Stimulated activated naive CD8-positive, alpha-beta T cell treated with anti-CD3 and anti-CD28 coated beads, Interleukin-15, Interleukin-2, amounts not matched to agents 100 ng/mL and 50 ng/mL, for 24 hours (primary cell): ENCODE results near the gene RERE.
"Not testable (repeated sequence)": the region's sequence is repeated elsewhere in the genome, so short reads cannot be mapped to it uniquely, and the experiment has no call there.

Experiments used
- H3K27ac Mint-ChIP-seq: one replicate; pipeline ENCODE4 v1.8.0; 2021; ENCODE audit warnings: mild to moderate bottlenecking, mixed read lengths
- H3K27me3 Mint-ChIP-seq: one replicate; pipeline ENCODE4 v1.8.0; 2021; ENCODE audit warnings: mixed read lengths
- H3K36me3 Mint-ChIP-seq: one replicate; pipeline ENCODE4 v1.8.0; 2021; ENCODE audit warnings: low read depth, mixed read lengths
- H3K4me1 Mint-ChIP-seq: one replicate; pipeline ENCODE4 v1.8.0; 2021; ENCODE audit warnings: low read depth, mixed read lengths
- H3K4me3 Mint-ChIP-seq: one replicate; pipeline ENCODE4 v1.8.0; 2021; ENCODE audit warnings: mild to moderate bottlenecking, mixed read lengths
- H3K9me3 Mint-ChIP-seq: one replicate; pipeline ENCODE4 v1.8.0; 2021; ENCODE audit warnings: mixed read lengths

The RERE gene

DNA sequence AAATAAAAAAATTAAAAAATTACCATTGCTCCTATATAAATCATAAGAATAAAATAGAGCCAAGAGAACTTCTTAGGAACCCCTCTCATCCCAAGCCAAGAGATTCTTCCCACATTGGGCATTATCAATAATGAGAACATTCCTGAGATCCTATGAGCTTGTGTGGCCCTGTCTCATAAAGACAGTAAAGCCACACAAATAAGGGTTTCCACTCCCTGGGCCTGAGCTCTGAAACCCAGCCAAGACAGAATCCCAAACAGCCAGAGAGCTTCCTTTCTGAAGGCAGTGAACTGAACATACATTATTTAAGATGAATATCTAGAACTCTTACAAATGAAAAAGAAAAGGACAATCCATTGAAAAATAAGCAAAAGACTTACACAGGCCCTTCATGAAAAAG, 431.2 kb downstream of the RERE start:
- Mint-ChIP-seq H3K4me1 (peaks cover 69% of the 10 kb centered on the region), H3K27me3 (no peaks in the 10 kb centered on the region), H3K9me3 (no peaks in the 10 kb centered on the region), H3K27ac (no peak overlapping the region), H3K36me3 (peaks cover 39% of the 10 kb centered on the region), H3K4me3 (no peak overlapping the region)

DNA sequence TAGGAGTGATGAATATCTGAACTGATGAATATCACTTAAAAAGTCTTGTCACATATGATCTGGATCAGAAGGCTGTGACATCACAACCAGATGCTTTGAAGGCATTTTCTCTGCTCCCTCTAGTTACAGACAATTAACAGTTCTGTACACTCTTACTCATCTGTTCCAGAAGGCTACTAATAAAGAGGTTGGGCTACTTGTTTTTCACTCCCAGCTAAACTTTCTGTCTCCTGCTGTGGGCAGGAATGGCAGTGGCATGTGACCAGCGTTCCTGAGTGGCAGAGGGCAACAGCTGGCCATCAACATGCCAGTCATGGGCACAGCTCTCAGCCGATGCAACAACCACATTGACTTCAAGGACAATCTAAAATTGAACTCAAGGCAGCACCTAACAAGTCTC, 432.9 kb downstream of the RERE start:
- Mint-ChIP-seq H3K4me3 (no peak overlapping the region), H3K36me3 (peaks cover 33% of the 10 kb centered on the region), H3K27ac (no peak overlapping the region), H3K9me3 (no peaks in the 10 kb centered on the region), H3K4me1 (peaks cover 67% of the 10 kb centered on the region), H3K27me3 (no peaks in the 10 kb centered on the region)

GRCh38 chr1:8384088-8384487, 433.4 kb downstream of the RERE start:
- Mint-ChIP-seq H3K4me3 (no peak overlapping the region), H3K4me1 (peaks cover 70% of the 10 kb centered on the region), H3K9me3 (no peaks in the 10 kb centered on the region), H3K27ac (no peak overlapping the region), H3K27me3 (no peaks in the 10 kb centered on the region), H3K36me3 (peaks cover 32% of the 10 kb centered on the region)

DNA sequence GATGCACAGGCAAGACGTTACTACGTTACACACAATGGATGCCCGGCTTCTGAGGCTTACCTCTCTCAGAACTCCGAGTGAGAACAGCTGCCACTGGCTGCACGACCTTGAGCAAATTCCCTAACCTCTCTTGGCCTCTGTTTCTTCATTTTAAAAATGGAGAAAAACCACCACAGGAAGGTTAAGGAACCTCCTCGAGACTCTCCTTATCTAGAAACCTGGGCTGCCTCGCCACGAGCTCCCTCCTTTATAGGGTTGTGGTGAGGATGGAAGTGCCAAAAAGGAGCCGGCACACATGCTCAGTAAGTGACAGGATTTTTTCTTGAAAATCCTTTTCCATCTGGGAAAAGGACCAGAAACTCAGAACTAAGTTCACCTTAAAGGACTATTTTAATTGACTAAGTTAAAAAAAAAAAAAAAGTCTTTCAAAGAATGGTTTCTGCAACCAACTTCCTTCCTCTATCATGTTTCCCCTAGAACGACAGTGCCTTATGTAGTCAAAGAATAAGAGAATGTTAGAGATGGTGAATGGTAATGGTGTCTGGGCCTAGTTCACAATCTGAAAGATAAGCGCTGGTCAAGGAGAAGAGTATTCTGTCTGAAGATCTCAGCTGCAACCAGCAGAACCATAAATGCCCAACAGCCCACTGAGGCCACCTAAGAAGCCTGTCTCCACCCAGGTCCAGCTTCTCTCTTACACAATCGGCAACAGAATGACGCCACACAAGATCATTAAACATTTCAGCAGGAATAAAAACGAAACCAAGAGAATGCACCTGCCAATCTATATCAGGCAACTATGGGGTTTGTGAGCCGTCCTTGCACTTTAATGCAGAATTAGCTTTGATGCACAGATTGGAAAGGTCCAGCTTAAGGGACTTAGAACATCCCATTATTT, 434.6 kb downstream of the RERE start:
- peak overlapping the region; percentile 30 for H3K4me3 Mint-ChIP-seq
- peak overlapping the region; percentile 64 for H3K27ac Mint-ChIP-seq
- H3K27me3 Mint-ChIP-seq: no peaks in the 10 kb centered on the region
- peaks cover 28% of the 10 kb centered on the region for H3K36me3 Mint-ChIP-seq
- peaks cover 71% of the 10 kb centered on the region for H3K4me1 Mint-ChIP-seq
- H3K9me3 Mint-ChIP-seq: no peaks in the 10 kb centered on the region

GRCh38 chr1:8382051-8382505, 435.4 kb downstream of the RERE start:
- Mint-ChIP-seq H3K9me3 (no peaks in the 10 kb centered on the region), H3K4me1 (peaks cover 76% of the 10 kb centered on the region), H3K36me3 (peaks cover 34% of the 10 kb centered on the region), H3K27ac (no peak overlapping the region), H3K27me3 (no peaks in the 10 kb centered on the region), H3K4me3 (no peak overlapping the region)

GRCh38 chr1:8381618-8382017, 435.8 kb downstream of the RERE start:
- Mint-ChIP-seq H3K9me3 (no peaks in the 10 kb centered on the region), H3K4me1 (peaks cover 71% of the 10 kb centered on the region), H3K4me3 (no peak overlapping the region), H3K27ac (no peak overlapping the region), H3K36me3 (peaks cover 33% of the 10 kb centered on the region), H3K27me3 (no peaks in the 10 kb centered on the region)

DNA sequence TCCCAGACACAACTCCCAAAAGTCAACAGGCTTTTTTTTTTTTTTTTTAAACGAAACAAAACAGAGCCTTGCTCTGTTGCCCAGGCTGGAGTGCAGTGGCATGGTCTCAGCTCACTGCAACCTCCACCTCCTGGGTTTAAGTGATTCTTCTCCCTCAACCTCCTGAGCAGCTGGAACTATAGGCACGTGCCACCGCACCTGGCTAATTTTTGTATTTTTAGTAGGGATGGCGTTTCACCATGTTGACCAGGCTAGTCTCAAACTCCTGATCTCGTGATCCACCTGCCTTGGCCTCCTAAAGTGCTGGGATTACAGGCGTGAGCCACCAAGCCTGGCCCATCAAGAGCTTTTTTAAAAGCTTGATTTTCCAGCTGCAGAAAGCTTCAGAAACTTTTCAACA, 437.1 kb downstream of the RERE start:
- peaks cover 27% of the 10 kb centered on the region for H3K36me3 Mint-ChIP-seq
- not testable (repeated sequence) for H3K27me3 Mint-ChIP-seq, H3K4me3 Mint-ChIP-seq, H3K9me3 Mint-ChIP-seq
- H3K27ac Mint-ChIP-seq: peak overlapping the region; percentile 21
- H3K4me1 Mint-ChIP-seq: peaks cover 68% of the 10 kb centered on the region

DNA sequence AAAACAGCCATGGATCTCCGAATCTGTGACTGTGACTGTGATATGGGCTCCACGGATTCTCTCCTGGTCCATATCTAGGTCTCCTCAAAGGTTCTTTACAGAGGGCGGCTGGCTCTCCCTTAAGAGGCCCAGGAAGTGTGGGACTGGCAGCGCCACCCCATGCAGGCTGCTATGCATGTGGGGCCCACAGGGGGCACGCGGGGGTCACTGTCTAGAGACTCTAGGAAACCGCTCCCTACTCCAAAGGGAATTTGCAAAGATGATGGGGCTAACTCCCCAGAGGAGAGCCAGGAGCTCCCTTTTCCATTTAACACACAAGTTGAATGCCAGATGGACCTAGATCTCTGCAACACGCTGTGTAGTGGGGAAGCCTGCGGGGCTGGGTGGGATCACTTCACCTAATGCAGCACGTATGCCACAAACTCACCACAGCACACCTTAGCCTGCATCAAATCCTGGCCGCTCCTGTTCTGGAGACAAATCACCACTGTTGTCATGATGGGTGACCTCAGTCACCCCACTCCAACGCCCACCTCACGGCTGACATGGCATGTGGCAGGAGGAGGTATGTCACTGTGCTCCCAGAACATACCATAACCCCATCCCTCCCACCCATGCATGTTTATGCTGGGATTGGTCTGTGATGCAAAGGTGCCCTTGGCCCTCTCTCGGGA, 437.8 kb downstream of the RERE start:
- Mint-ChIP-seq H3K4me3 (no peak overlapping the region), H3K27me3 (no peaks in the 10 kb centered on the region), H3K4me1 (peaks cover 66% of the 10 kb centered on the region), H3K36me3 (peaks cover 24% of the 10 kb centered on the region), H3K27ac (no peak overlapping the region), H3K9me3 (no peaks in the 10 kb centered on the region)

GRCh38 chr1:8378981-8379470, 438.4 kb downstream of the RERE start:
- Mint-ChIP-seq H3K4me1 (peaks cover 64% of the 10 kb centered on the region), H3K27me3 (no peaks in the 10 kb centered on the region), H3K4me3 (no peak overlapping the region), H3K36me3 (peaks cover 22% of the 10 kb centered on the region), H3K27ac (no peak overlapping the region), H3K9me3 (no peaks in the 10 kb centered on the region)

GRCh38 chr1:8378178-8378577, 439.3 kb downstream of the RERE start:
- Mint-ChIP-seq H3K4me1 (peaks cover 58% of the 10 kb centered on the region), H3K4me3 (no peak overlapping the region), H3K36me3 (peaks cover 20% of the 10 kb centered on the region), H3K27me3 (no peaks in the 10 kb centered on the region), H3K27ac (no peak overlapping the region), H3K9me3 (no peaks in the 10 kb centered on the region)

DNA sequence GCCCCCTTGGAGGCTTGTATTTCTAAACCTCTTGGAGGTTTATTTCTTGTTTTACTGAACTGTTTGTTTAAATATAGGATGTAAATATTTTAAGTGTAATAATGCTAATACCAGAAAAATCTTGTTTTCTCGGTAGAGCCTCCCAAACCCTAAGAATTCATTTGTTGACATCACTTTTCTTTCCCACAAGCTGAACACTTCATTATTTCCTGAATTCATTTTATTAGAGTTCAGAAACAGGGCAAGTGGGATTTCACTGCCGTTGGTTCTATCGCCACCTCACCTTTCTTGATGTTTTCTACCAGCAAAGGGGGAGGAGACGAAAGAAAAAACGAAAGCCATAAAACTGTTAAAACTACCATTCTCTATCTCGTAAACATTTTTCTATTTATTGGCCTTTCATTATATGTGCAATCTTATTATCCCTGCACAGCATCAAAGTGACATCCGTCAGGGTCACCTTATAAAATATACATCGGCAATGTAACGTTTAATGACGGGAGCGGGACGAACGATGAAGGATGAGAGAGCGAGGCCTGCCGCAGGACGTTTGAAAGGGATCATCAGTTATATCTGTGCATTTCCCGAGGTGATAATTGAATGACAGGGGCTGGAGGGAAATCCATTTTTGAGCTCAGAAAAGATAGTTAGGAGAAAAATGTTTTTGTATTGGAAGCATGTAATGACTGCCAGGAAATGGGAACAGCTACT, 440.0 kb downstream of the RERE start:
- peaks cover 53% of the 10 kb centered on the region for H3K4me1 Mint-ChIP-seq
- H3K36me3 Mint-ChIP-seq: peaks cover 16% of the 10 kb centered on the region
- H3K27ac Mint-ChIP-seq: no peak overlapping the region
- H3K27me3 Mint-ChIP-seq: no peaks in the 10 kb centered on the region
- no peak overlapping the region for H3K4me3 Mint-ChIP-seq
- no peaks in the 10 kb centered on the region for H3K9me3 Mint-ChIP-seq

GRCh38 chr1:8376358-8376840, 441.0 kb downstream of the RERE start:
- Mint-ChIP-seq H3K27me3 (no peaks in the 10 kb centered on the region), H3K4me1 (peaks cover 46% of the 10 kb centered on the region), H3K36me3 (peaks cover 12% of the 10 kb centered on the region), H3K27ac (no peak overlapping the region), H3K4me3 (no peak overlapping the region), H3K9me3 (no peaks in the 10 kb centered on the region)

DNA sequence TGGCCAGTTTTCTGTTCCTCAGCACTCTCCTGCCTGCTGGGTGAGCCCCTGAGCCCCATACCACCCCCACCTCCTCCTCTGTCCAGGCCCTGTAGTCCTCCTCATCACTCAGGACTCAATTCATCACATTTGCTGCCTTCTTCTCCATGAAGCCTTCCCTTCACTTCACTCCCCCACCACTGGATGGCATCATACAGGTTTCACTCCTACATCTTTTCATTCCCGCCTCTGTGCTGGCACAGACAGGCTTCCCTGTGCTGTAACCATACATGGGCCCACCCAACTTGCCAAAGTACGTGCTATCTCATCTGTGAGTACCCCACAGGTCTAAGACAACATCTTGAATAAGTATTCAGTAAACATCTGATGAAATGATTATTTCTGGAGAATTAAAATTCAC, 442.6 kb downstream of the RERE start:
- Mint-ChIP-seq H3K27me3 (no peaks in the 10 kb centered on the region), H3K27ac (peak overlapping the region; percentile 36), H3K9me3 (no peaks in the 10 kb centered on the region), H3K4me3 (no peak overlapping the region), H3K36me3 (peaks cover 6% of the 10 kb centered on the region), H3K4me1 (peaks cover 40% of the 10 kb centered on the region)

DNA sequence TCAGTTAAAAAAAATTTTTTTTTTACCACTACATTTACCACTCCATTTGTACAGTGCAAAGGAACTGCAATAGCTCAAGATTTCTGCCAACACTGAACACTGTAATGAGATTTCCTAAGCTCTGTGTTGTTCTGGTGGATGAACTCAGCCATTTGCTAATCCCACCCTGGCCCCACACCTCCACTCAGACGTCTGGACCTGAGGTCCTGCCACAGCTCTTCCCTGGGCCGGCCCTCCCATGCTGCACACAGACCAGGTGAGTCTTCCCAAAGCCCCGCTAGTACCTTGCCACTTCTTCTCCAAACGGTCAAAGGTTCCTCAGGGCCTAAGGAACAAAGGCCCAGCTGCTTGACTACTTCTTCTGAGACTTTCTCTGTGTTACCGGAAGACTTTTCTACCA, 443.1 kb downstream of the RERE start:
- Mint-ChIP-seq H3K27ac (peak overlapping the region; percentile 18), H3K27me3 (no peaks in the 10 kb centered on the region), H3K4me1 (peaks cover 38% of the 10 kb centered on the region), H3K36me3 (peaks cover 6% of the 10 kb centered on the region), H3K9me3 (no peaks in the 10 kb centered on the region), H3K4me3 (no peak overlapping the region)
